ENCODE data around the gene HOMER2.

HOMER2 gene

DNA sequence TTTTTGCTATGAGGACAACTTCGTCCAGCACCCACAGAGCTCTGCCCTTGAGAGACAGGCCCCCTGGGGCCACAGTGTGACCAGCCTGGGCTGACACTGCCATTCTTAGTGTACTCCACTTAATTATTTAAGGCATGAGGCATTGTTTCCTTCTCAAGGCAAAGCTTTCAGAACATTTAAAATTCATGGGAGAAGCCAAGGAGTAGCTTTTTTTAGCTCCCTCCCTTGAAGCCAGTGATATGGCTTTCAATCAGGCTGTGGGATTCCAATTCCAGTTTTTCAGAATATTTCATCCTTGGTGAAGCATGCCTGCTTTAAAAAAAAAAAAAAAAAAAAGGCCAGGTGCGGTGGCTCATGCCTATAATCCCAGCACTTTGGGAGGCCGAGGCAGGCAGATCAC lies 21.3 kb downstream of the HOMER2 start:
- TF ChIP-seq, protein P1, sequence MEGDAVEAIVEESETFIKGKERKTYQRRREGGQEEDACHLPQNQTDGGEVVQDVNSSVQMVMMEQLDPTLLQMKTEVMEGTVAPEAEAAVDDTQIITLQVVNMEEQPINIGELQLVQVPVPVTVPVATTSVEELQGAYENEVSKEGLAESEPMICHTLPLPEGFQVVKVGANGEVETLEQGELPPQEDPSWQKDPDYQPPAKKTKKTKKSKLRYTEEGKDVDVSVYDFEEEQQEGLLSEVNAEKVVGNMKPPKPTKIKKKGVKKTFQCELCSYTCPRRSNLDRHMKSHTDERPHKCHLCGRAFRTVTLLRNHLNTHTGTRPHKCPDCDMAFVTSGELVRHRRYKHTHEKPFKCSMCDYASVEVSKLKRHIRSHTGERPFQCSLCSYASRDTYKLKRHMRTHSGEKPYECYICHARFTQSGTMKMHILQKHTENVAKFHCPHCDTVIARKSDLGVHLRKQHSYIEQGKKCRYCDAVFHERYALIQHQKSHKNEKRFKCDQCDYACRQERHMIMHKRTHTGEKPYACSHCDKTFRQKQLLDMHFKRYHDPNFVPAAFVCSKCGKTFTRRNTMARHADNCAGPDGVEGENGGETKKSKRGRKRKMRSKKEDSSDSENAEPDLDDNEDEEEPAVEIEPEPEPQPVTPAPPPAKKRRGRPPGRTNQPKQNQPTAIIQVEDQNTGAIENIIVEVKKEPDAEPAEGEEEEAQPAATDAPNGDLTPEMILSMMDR (IDR thresholded peaks at IDR 0.05; ENCODE audit: low read depth, low read length) = no peak
- H3K4me3 ChIP-seq (ENCODE audit: low read depth, low read length) = no peak overlapping the region

- TF ChIP-seq, protein P1 (IDR thresholded peaks at IDR 0.05; ENCODE audit: low read depth, low read length) = no peak
- no peak overlapping the region for H3K4me3 ChIP-seq (ENCODE audit: low read depth, low read length)
These were observed 22.1 kb downstream of the HOMER2 start for GRCh38 chr15:82930461-82930860.

DNA sequence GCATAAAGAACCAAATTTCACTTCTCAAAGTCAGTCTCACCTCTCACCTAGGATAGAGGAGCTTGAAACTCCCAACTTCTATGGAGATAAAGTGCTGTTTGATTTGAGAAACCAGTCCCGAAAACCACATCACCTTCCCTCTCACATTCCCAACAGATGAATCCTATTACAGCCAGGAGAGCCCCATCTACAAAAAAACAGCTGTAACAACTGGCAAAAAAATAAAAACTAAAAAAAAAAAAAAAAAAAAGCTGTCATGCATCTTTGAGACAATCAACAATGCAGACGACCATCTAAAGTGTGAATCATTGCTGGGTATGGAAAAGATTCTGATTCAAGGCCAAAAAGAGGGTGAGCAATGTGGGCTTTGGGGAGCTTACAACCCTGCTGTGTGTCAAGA lies 23.8 kb downstream of the HOMER2 start:
- TF ChIP-seq, protein P1 (IDR thresholded peaks at IDR 0.05; ENCODE audit: low read depth, low read length) = no peak
- H3K4me3 ChIP-seq (ENCODE audit: low read depth, low read length) = no peak overlapping the region

DNA sequence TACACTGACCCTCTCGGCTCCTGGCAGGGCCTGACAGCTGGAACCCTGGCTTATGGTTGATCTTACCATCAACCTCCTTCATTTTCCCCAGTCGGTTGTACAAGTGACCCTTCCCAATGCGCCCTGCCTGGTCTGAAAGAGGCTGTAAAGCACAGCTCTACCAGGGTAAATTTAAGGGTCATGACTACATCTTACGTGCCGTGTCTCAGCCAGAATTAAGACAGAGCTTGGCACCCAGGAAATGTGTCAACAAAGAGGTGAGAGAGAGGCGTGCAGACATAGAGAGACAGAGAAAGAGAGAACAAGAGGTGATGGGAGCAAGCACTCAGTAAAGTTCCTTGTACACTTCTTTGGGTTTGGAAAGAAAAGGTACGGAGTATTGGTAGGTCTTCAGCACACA lies 28.8 kb downstream of the HOMER2 start:
- H3K4me3 ChIP-seq (ENCODE audit: low read depth, low read length) = no peak overlapping the region
- TF ChIP-seq, protein P1 (IDR thresholded peaks at IDR 0.05; ENCODE audit: low read depth, low read length) = no peak

GRCh38 chr15:82922737-82923136 lies 29.8 kb downstream of the HOMER2 start:
- H3K4me3 ChIP-seq (ENCODE audit: low read depth, low read length) = no peak overlapping the region
- TF ChIP-seq, protein P1 (IDR thresholded peaks at IDR 0.05; ENCODE audit: low read depth, low read length) = no peak

- TF ChIP-seq, protein P1 (IDR thresholded peaks at IDR 0.05; ENCODE audit: low read depth, low read length) = no peak
- no peak overlapping the region for H3K4me3 ChIP-seq (ENCODE audit: low read depth, low read length)
These were observed 30.6 kb downstream of the HOMER2 start for GRCh38 chr15:82921939-82922338.

DNA sequence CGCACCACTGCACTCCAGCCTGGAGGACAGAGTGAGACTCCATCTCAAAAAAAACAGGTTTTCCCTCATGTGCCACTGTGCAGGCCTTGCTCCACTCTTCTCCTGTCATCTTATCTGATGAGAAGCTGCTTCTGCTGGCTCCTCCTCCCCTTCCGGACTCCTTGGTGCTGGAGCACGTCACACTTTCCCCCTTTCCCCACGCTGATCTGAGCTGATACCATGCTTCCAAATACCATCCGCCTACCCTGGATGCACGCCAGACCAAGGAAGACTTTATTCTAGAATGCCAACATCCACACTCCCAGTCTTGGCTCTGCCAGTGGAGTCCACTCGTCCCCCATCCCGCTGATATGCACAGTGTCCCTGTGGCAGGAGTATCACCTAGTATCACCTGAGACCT lies 31.3 kb downstream of the HOMER2 start:
- H3K4me3 ChIP-seq (ENCODE audit: low read depth, low read length) = no peak overlapping the region
- TF ChIP-seq, protein P1 (IDR thresholded peaks at IDR 0.05; ENCODE audit: low read depth, low read length) = no peak
